Superior temporal gyrus (tissue), 1 donor: ENCODE measurements around the gene REV3L.

Experiments
- DNase-seq: peaks from one replicate; pipeline ENCODE4 v3.0.0-alpha.2; 2016; ENCODE audit errors: extremely low spot score

REV3L gene

GRCh38 chr6:111471533-111471932 lies 11.5 kb downstream of the REV3L start:
- no peak for DNase-seq

DNA sequence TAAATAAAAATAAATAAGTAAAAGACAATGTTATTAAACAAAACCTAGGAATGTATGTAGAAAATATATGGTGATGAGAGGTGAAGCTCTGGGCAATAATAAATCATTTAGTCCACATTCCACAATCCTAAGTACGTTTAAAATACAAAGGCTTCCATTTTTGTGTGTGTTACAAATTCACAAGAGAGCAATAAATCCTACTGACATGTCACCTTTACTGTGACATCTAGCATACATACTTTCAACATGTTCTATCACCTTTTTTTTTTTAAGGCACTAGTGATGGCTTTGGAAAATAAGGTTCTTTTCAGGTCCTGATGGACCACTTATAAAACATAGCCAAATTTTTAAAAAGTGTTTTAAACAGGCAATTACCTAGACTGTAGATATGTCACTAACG lies 12.0 kb downstream of the REV3L start:
- no peak for DNase-seq

- peak; percentile 81 for DNase-seq
Observed at GRCh38 chr6:111469543-111469942, 13.5 kb downstream of the REV3L start.

- DNase-seq: no peak
Observed at GRCh38 chr6:111468329-111469012, 14.5 kb downstream of the REV3L start.

- DNase-seq: no peak
Observed at GRCh38 chr6:111464184-111464583, 18.8 kb downstream of the REV3L start.

- no peak for DNase-seq
Observed at GRCh38 chr6:111462770-111463391, 20.1 kb downstream of the REV3L start.

- DNase-seq: no peak
Observed at GRCh38 chr6:111461860-111462259, 21.2 kb downstream of the REV3L start.

- DNase-seq: no peak
Observed at GRCh38 chr6:111458670-111459232, 24.3 kb downstream of the REV3L start.

DNA sequence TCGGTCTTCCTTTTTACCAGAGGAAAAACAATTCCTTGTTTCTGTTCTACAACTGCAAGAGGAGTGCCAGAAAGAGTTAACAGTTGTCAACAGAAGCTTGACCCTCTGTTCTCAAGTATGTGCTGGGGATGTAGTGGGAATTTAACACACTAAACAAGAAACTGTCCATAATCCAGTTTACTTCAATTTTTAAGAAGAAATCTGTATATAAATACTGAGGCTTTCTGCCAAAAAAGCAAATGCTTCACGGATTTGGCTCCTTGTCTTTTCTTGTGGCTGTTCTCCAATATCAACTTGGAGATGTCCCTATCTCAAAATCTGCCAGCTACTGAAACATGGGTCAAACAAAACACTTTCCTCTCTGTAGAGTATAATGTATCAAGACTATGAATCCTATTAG lies 26.8 kb downstream of the REV3L start:
- DNase-seq: no peak

GRCh38 chr6:111450636-111451035 lies 32.4 kb downstream of the REV3L start:
- DNase-seq: no peak

DNA sequence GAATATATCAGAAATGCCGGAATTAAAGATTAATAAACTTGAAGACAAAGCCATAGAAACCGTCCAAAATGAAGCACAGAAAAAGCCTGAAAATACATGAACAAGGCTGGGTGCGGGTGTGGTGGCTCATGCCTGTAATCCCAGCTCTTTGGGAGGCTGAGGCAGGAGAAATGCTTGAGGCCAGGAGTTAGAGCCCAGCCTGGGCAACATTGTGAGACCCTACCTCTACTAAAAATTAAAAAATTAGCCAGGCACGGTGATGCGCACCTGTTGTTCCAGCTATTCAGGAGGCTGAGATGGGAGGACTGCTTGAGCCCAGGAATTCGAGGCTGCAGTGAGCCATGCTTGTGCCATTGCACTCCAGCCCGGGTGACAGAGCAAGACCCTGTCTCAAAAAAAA lies 32.9 kb downstream of the REV3L start:
- no peak for DNase-seq

GRCh38 chr6:111449129-111449528 lies 33.9 kb downstream of the REV3L start:
- DNase-seq: no peak

- no peak for DNase-seq
Observed at GRCh38 chr6:111447051-111447450, 36.0 kb downstream of the REV3L start.

- no peak for DNase-seq
Observed at GRCh38 chr6:111445861-111446267, 37.2 kb downstream of the REV3L start.

GRCh38 chr6:111444794-111445193 lies 38.2 kb downstream of the REV3L start:
- no peak for DNase-seq

DNA sequence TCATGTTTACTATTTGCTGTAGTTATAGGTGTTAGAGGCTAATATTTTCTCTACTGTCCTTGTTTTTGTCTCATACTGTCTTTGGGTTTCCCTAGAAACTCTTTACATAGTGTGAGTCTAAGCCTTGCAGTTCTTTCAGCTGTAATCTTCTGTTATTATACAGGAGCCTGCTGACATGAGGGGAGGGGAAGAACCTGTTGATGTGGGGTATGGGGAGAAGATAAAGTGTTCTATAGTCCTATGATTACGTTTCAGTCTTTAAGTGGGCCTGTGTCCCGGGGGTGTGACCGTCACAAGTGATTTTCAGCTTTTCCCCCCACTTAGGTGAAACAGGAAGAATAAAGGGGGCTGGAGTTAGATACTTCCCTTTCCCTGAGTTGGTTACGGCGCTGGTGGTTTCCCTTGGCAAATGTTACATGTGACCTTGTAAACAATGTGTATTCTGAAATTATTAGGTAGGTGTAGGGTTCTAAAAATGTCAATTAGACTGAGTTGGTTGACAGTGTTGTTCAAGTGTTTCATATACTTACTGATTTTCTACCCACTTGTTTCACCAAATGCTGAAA lies 41.3 kb downstream of the REV3L start:
- no peak for DNase-seq

DNA sequence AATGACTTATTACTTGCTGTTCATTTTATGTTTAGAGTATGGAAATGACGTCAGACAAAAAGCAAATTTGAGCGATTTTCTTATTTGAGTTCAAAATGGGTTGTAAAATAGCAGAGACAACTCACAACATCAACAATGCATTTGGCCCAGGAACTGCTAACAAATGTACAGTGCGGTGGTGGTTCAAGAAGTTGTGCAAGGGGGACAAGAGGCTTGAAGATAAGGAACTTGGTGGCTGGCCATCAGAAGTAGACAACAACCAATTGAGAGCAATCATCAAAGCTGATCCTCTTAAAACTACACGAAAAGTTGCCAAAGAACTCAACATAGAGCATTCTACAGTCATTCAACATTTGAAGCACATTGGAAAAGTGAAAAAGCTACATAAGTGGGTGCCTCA lies 43.8 kb downstream of the REV3L start:
- no peak for DNase-seq

DNA sequence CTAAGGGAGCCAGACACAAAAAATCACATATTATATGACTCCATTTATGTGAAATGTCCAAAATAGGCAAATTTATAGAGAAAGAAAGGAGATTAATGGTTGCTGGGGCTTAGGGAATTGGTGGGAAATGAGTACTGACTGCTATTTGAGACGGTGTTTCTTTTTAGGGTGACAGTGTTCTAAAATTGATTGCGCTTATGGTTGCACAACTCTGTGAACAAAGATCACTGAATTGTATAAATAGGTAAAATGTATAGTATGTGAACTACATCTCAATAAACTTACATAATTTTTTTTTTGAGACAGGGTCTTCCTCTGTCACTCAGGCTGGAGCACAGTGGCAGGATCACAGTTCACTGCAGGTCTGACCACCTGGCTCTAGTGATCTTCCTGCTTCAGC lies 45.4 kb downstream of the REV3L start:
- no peak for DNase-seq

GRCh38 chr6:111432511-111432910 lies 50.5 kb downstream of the REV3L start:
- DNase-seq: no peak

DNA sequence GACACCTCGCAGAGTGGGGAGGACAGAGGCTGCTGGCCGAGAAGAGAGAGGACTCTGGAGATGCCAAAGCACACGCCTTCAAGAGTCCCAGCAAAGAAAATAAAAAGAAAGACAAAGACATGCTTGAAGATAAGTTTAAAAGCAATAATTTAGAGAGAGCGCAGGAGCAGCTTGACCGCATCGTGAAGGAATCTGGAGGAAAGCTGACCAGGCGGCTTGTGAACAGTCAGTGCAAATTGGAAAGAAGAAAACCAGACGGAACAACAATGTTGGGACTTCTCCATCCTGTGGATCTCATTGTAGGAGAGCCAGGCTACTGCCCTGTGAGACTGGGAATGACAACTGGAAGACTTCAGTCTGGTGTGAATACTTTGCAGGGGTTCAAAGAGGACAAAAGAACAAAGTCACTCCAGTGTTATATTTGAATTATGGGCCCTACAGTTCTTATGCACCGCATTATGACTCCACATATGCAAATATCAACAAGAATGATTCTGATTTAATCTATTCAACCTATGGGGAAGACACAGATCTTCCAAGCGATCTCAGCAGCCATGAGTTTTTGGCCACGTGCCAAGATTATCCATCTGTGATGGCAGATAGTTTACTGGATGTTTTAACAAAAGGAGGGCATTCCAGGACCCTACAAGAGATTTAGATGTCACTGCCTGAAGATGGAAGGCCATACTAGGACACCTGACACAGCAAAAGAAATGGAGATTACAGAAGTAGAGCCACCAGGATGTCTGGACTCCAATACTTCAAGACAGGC lies 52.2 kb downstream of the REV3L start:
- no peak for DNase-seq

- no peak for DNase-seq
Observed at GRCh38 chr6:111429571-111429970, 53.4 kb downstream of the REV3L start.

DNA sequence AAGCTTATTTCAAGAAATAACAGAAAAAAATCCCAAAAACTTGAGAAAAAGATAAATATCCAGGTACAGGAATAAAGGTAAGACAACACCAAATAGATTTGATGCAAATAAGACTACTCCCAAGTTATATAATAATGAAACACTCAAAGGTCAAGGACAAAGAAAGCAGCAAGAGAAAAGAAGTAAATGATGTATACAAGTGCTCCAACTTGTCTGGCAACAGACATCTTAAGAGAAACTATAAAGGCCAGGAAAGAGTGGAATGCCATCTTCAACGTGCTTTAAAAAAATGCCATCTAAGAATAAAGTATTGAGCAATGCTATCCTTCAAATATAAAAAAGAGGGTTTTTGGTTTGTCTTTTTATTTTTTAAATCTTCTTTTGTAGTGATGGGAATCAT lies 54.2 kb downstream of the REV3L start:
- DNase-seq: no peak
